WTC11 (cell line): Measurements from ENCODE around the gene SLC38A8. TPM values are rescaled to one million over a fixed set of nuclear protein-coding genes. Genes with fewer than 3 reads are reported as not detected.

Source experiments
- ATAC-seq: fragments of 200-7000 bp; cut with Tn5 transposase; 2 replicates; pipeline ENCODE4 v1.10.0; 2021; ENCODE audit warnings: mild to moderate bottlenecking, moderate library complexity
- CTCF ChIA-PET: fragments of 300-600 bp; sonication (Branson Sonifier 250); formaldehyde crosslinking; loops from one replicate; lab custom pipeline; 2021; ENCODE audit warnings: antibody characterized with exemption; lab: Charles Lee
- POLR2A ChIA-PET: fragments of 350-600 bp; sonication (Branson Sonifier 250); formaldehyde crosslinking; loops from one replicate; lab custom pipeline; 2021; ENCODE audit warnings: antibody characterized with exemption; lab: Charles Lee
- DNase-seq: peaks from one replicate; pipeline ENCODE4 v3.0.0; 2021; ENCODE audit warnings: low spot score
- H3K27ac Mint-ChIP-seq: 2 replicates; pipeline ENCODE4 v1.8.0; 2021; ENCODE audit warnings: mixed read lengths
- H3K27me3 Mint-ChIP-seq: 2 replicates; pipeline ENCODE4 v1.8.0; 2021; ENCODE audit warnings: low read depth, mild to moderate bottlenecking, moderate library complexity, mixed read lengths
- H3K36me3 Mint-ChIP-seq: 2 replicates; pipeline ENCODE4 v1.8.0; 2021; ENCODE audit warnings: mixed read lengths
- H3K4me1 Mint-ChIP-seq: 2 replicates; pipeline ENCODE4 v1.8.0; 2022; ENCODE audit warnings: mixed read lengths
- H3K4me3 Mint-ChIP-seq: 2 replicates; pipeline ENCODE4 v1.8.0; 2021; ENCODE audit warnings: mild to moderate bottlenecking, moderate library complexity, mixed read lengths
- H3K9me3 Mint-ChIP-seq: 2 replicates; pipeline ENCODE4 v1.8.0; 2021; ENCODE audit warnings: mixed read lengths
- CBFB ChIP-seq: sonication (generic); formaldehyde crosslinking; IDR thresholded peaks from 2 replicates; pipeline ENCODE4 v1.8.1; 2022; ENCODE audit warnings: mild to moderate bottlenecking, low read depth, missing genetic modification reagents
- ELF4 ChIP-seq: sonication (generic); formaldehyde crosslinking; IDR thresholded peaks from 2 replicates; pipeline ENCODE4 v1.8.1; 2022; ENCODE audit warnings: low read depth, mild to moderate bottlenecking, moderate library complexity, missing genetic modification reagents
- FOXJ3 ChIP-seq: sonication (generic); formaldehyde crosslinking; IDR thresholded peaks from 2 replicates; pipeline ENCODE4 v1.9.0; 2021; ENCODE audit warnings: missing genetic modification reagents, mild to moderate bottlenecking, borderline replicate concordance
- IRF2 ChIP-seq: sonication (generic); formaldehyde crosslinking; IDR thresholded peaks from 2 replicates; pipeline ENCODE4 v1.8.0; 2022; ENCODE audit warnings: low read depth, missing genetic modification reagents, borderline replicate concordance
- JUN ChIP-seq: sonication (generic); formaldehyde crosslinking; IDR thresholded peaks from 2 replicates; pipeline ENCODE4 v1.8.0; 2023; ENCODE audit warnings: mild to moderate bottlenecking, missing genetic modification reagents
- KAT7 ChIP-seq: sonication (generic); formaldehyde crosslinking; IDR thresholded peaks from 2 replicates; pipeline ENCODE4 v1.8.1; 2023; ENCODE audit warnings: missing genetic modification reagents, mild to moderate bottlenecking, borderline replicate concordance
- MYBL2 ChIP-seq: sonication (generic); formaldehyde crosslinking; IDR thresholded peaks from 2 replicates; pipeline ENCODE4 v1.8.1; 2023; ENCODE audit warnings: mild to moderate bottlenecking, moderate library complexity, missing genetic modification reagents
- NFATC4 ChIP-seq: fragments of 250-450 bp; sonication (Bioruptor Pico); IDR thresholded peaks from 2 replicates; pipeline ENCODE4 v1.9.0; 2021; ENCODE audit warnings: mild to moderate bottlenecking
- NR3C1 ChIP-seq: sonication (generic); formaldehyde crosslinking; conservative IDR thresholded peaks from 2 replicates; pipeline ENCODE4 v1.8.1; 2023; ENCODE audit warnings: low read depth, mild to moderate bottlenecking, missing genetic modification reagents
- PRRX2 ChIP-seq: fragments of 250-450 bp; sonication (Bioruptor Pico); IDR thresholded peaks from 2 replicates; pipeline ENCODE4 v1.8.0; 2021; ENCODE audit warnings: mild to moderate bottlenecking
- RORB ChIP-seq: fragments of 250-450 bp; sonication (Bioruptor Pico); IDR thresholded peaks from 2 replicates; pipeline ENCODE4 v1.9.0; 2021; ENCODE audit warnings: mild to moderate bottlenecking
- TCF7 ChIP-seq: sonication (generic); formaldehyde crosslinking; IDR thresholded peaks from 2 replicates; pipeline ENCODE4 v1.8.0; 2022; ENCODE audit warnings: mild to moderate bottlenecking, low read depth, missing genetic modification reagents, moderate library complexity
- TEAD1 ChIP-seq: sonication (generic); formaldehyde crosslinking; IDR thresholded peaks from 2 replicates; pipeline ENCODE4 v1.8.0; 2022; ENCODE audit warnings: mild to moderate bottlenecking, missing genetic modification reagents
- TEAD4 ChIP-seq: sonication (generic); formaldehyde crosslinking; IDR thresholded peaks from 2 replicates; pipeline ENCODE4 v1.8.0; 2022; ENCODE audit warnings: mild to moderate bottlenecking, missing genetic modification reagents
- ZBTB21 ChIP-seq: sonication (generic); formaldehyde crosslinking; IDR thresholded peaks from 2 replicates; pipeline ENCODE4 v1.8.1; 2023; ENCODE audit warnings: mild to moderate bottlenecking, missing genetic modification reagents, borderline replicate concordance
- ZNF232 ChIP-seq: sonication (generic); formaldehyde crosslinking; IDR thresholded peaks from 2 replicates; pipeline ENCODE4 v1.8.0; 2022; ENCODE audit warnings: mild to moderate bottlenecking, missing genetic modification reagents
- ZNF317 ChIP-seq: sonication (generic); formaldehyde crosslinking; IDR thresholded peaks from 2 replicates; pipeline ENCODE4 v1.8.1; 2023; ENCODE audit warnings: low read depth, mild to moderate bottlenecking, moderate library complexity, missing genetic modification reagents, borderline replicate concordance
- ZNF396 ChIP-seq: fragments of 250-450 bp; sonication (Bioruptor Pico); IDR thresholded peaks from 2 replicates; pipeline ENCODE4 v1.8.0; 2021; ENCODE audit warnings: mild to moderate bottlenecking, moderate library complexity, borderline replicate concordance
- ZNF416 ChIP-seq: fragments of 250-450 bp; sonication (Bioruptor Pico); IDR thresholded peaks from 2 replicates; pipeline ENCODE4 v1.9.0; 2021; ENCODE audit warnings: mild to moderate bottlenecking, inconsistent platforms
- ZNF423 ChIP-seq: fragments of 250-450 bp; sonication (Bioruptor Pico); IDR thresholded peaks from 2 replicates; pipeline ENCODE4 v2.1.2; 2022; ENCODE audit warnings: mild to moderate bottlenecking, moderate library complexity
- total RNA-seq: library from RNA; stranded (reverse); gene quantifications from 3 replicates; pipeline ENCODE4 v1.2.3, GENCODE V29; 2021
- TF ChIP-seq, protein P1 (sequence below): sonication (generic); formaldehyde crosslinking; IDR thresholded peaks from 2 replicates; pipeline ENCODE4 v1.8.1; 2023; ENCODE audit warnings: mild to moderate bottlenecking, missing genetic modification reagents, borderline replicate concordance
- TF ChIP-seq, protein P2 (sequence below): sonication (generic); formaldehyde crosslinking; conservative IDR thresholded peaks from 2 replicates; pipeline ENCODE4 v1.8.1; 2023; ENCODE audit warnings: mild to moderate bottlenecking, low read depth, missing genetic modification reagents, moderate library complexity
- TF ChIP-seq, protein P3 (sequence below): sonication (generic); formaldehyde crosslinking; IDR thresholded peaks from 2 replicates; pipeline ENCODE4 v1.8.1; 2022; ENCODE audit warnings: mild to moderate bottlenecking, missing genetic modification reagents, moderate library complexity, borderline replicate concordance
- TF ChIP-seq, protein P4 (sequence below): fragments of 250-450 bp; sonication (Bioruptor Pico); conservative IDR thresholded peaks from 2 replicates; pipeline ENCODE4 v1.9.0; 2021; ENCODE audit warnings: mild to moderate bottlenecking
- TF ChIP-seq, protein P5 (sequence below): sonication (generic); formaldehyde crosslinking; IDR thresholded peaks from 2 replicates; pipeline ENCODE4 v1.8.0; 2023; ENCODE audit warnings: missing genetic modification reagents
- TF ChIP-seq, protein P6 (sequence below): fragments of 250-450 bp; sonication (Bioruptor Pico); IDR thresholded peaks from 2 replicates; pipeline ENCODE4 v1.9.0; 2021; ENCODE audit warnings: moderate library complexity, mild to moderate bottlenecking, inconsistent platforms, borderline replicate concordance

The SLC38A8 gene
- total RNA-seq, 1 experiment from 2014 or later, result not detected

DNA sequence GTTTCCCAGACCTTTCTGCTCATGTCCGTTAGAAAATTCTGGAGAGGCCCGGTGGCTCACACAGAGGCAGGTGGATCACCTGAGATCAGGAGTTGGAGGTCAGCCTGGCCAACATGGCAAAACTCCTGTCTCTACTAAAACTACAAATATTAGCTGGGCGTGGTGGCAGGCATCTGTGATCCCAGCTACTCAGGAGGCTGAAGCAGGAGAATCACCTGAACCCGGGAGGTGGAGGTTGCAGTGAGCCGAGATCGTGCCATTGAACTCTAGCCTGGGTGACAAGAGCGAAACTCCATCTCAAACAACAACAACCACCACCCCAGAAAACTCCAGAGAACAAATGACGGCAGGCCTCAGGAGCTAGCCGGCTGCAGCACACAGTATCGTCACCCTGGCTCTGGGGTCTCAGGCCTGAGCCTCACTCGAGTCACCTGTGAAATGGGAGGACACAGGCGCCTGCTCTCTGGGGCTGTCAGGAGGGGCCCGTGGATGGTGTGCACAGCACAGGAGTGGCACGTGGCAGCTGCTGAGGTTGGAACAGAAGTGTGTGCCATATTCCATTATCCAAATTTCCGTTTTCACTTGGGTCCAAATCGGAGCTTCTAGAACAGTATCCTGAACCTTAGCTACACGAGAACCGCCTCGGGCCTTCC, 3.3 kb upstream of the SLC38A8 start:
- no peak for DNase-seq

DNA sequence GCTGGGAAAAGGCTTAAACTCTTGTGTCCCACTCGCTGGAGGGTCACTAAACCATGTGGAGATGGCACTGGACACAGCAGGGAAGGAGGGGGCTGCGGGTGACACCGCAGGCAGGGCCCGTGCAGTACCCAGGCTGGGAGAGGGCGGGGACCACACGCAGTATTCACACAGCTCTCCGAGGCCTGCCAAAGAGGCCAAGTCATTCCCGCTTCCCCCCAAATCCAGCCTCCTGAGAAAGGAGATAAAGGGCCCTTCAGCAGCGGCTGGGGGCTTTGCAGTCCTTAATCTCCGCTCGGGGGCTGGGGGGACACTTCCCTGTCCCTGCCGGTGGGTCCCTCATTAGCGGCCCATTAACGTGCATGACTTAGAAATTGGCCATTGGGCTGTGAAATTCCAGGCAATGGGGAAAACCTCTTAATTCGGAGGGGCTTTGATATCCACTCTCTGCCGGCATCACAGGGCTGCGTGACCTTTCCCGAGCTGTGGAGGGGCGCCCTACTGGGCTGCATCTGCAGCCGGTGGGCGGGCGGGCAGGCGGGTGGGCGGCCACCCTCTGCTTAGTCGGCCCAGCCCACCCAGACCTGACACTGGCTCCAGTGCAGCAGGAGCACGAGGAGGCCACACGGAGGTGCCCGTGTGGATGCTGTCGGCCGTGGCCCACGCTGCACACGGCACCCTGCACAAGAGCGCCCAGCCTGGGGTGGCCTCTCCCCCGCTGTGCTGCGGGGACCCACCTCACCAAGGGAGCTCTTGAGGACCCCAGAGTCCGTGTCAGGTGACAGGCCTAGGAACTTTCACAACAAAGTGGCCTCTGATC, 2.6 kb upstream of the SLC38A8 start:
- Mint-ChIP-seq H3K9me3 (no peaks in the 10 kb centered on the region), H3K27me3 (no peaks in the 10 kb centered on the region), H3K27ac (no peak overlapping the region), H3K4me3 (no peak overlapping the region), H3K36me3 (no peaks in the 10 kb centered on the region), H3K4me1 (peaks cover 17% of the 10 kb centered on the region)
- ChIA-PET CTCF (interaction anchor here (0.9 to 10.2 kb wide), 7 partner anchors 16 to 91 kb away, joined by 3 to 131 read pairs (median 27); partner anchors contain the start of gene OSGIN1), POLR2A (no interaction called here)
- ATAC-seq (no peak), DNase-seq (no peak)
- TF ChIP-seq ELF4 (CRISPR knock-in tag) (no peak), ZBTB21 (CRISPR knock-in tag) (no peak), MYBL2 (CRISPR knock-in tag) (no peak), IRF2 (CRISPR knock-in tag) (no peak), FOXJ3 (CRISPR knock-in tag) (no peak), ZNF396 (no peak), KAT7 (no peak), PRRX2 (CRISPR knock-in tag) (no peak), JUN (CRISPR knock-in tag) (no peak)
- TF ChIP-seq, protein P1, sequence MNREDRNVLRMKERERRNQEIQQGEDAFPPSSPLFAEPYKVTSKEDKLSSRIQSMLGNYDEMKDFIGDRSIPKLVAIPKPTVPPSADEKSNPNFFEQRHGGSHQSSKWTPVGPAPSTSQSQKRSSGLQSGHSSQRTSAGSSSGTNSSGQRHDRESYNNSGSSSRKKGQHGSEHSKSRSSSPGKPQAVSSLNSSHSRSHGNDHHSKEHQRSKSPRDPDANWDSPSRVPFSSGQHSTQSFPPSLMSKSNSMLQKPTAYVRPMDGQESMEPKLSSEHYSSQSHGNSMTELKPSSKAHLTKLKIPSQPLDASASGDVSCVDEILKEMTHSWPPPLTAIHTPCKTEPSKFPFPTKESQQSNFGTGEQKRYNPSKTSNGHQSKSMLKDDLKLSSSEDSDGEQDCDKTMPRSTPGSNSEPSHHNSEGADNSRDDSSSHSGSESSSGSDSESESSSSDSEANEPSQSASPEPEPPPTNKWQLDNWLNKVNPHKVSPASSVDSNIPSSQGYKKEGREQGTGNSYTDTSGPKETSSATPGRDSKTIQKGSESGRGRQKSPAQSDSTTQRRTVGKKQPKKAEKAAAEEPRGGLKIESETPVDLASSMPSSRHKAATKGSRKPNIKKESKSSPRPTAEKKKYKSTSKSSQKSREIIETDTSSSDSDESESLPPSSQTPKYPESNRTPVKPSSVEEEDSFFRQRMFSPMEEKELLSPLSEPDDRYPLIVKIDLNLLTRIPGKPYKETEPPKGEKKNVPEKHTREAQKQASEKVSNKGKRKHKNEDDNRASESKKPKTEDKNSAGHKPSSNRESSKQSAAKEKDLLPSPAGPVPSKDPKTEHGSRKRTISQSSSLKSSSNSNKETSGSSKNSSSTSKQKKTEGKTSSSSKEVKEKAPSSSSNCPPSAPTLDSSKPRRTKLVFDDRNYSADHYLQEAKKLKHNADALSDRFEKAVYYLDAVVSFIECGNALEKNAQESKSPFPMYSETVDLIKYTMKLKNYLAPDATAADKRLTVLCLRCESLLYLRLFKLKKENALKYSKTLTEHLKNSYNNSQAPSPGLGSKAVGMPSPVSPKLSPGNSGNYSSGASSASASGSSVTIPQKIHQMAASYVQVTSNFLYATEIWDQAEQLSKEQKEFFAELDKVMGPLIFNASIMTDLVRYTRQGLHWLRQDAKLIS, result no peak
- TF ChIP-seq, protein P2, sequence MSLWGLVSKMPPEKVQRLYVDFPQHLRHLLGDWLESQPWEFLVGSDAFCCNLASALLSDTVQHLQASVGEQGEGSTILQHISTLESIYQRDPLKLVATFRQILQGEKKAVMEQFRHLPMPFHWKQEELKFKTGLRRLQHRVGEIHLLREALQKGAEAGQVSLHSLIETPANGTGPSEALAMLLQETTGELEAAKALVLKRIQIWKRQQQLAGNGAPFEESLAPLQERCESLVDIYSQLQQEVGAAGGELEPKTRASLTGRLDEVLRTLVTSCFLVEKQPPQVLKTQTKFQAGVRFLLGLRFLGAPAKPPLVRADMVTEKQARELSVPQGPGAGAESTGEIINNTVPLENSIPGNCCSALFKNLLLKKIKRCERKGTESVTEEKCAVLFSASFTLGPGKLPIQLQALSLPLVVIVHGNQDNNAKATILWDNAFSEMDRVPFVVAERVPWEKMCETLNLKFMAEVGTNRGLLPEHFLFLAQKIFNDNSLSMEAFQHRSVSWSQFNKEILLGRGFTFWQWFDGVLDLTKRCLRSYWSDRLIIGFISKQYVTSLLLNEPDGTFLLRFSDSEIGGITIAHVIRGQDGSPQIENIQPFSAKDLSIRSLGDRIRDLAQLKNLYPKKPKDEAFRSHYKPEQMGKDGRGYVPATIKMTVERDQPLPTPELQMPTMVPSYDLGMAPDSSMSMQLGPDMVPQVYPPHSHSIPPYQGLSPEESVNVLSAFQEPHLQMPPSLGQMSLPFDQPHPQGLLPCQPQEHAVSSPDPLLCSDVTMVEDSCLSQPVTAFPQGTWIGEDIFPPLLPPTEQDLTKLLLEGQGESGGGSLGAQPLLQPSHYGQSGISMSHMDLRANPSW (CRISPR knock-in tag), result no peak

More for the DNA sequence above, 3.3 kb upstream of the SLC38A8 start:
- H3K36me3 Mint-ChIP-seq, result no peaks in the 10 kb centered on the region
- H3K27me3 Mint-ChIP-seq, result no peaks in the 10 kb centered on the region
- no peaks in the 10 kb centered on the region for H3K9me3 Mint-ChIP-seq
- TF ChIP-seq, protein P3, sequence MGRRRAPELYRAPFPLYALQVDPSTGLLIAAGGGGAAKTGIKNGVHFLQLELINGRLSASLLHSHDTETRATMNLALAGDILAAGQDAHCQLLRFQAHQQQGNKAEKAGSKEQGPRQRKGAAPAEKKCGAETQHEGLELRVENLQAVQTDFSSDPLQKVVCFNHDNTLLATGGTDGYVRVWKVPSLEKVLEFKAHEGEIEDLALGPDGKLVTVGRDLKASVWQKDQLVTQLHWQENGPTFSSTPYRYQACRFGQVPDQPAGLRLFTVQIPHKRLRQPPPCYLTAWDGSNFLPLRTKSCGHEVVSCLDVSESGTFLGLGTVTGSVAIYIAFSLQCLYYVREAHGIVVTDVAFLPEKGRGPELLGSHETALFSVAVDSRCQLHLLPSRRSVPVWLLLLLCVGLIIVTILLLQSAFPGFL, result no peak
- TF ChIP-seq ZNF317 (no peak), ZNF232 (no peak), ZNF416 (no peak), TEAD4 (CRISPR knock-in tag) (no peak), NR3C1 (no peak), CBFB (CRISPR knock-in tag) (no peak), FOXJ3 (CRISPR knock-in tag) (no peak), TEAD1 (CRISPR knock-in tag) (no peak), TCF7 (CRISPR knock-in tag) (no peak), ZNF423 (CRISPR knock-in tag) (no peak), RORB (CRISPR knock-in tag) (no peak), NFATC4 (CRISPR knock-in tag) (no peak)
- TF ChIP-seq, protein P4, sequence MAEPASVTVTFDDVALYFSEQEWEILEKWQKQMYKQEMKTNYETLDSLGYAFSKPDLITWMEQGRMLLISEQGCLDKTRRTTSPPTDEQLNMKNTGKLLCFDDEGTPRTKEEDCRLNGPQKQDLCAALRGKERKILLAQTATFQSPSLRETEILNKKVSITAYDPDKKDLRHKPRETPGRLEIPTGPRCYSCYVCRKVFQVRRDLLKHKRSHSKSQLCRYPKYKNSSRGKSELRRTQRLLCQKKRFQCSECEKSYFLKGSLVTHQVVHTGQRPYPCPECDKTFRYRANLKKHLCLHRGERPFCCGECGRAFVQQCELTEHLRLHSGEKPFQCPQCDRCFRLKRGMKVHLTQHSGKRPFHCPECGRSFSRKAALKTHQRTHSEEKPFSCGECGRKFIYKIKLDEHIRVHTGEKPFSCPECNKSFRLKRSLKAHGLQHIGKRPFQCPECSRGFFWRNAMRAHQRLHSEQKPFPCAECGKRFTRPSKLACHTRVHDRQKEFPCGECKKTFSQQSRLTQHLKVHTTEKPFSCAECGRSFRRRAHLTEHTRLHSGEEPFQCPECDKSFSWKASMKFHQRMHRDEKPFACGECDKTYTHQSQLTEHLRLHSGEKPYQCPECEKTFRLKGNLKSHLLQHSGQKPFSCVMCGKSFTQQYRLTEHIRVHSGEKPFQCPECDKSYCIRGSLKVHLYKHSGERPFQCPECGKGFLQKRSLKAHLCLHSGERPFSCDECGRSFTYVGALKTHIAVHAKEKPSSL (CRISPR knock-in tag), result no peak
- TF ChIP-seq, protein P5, sequence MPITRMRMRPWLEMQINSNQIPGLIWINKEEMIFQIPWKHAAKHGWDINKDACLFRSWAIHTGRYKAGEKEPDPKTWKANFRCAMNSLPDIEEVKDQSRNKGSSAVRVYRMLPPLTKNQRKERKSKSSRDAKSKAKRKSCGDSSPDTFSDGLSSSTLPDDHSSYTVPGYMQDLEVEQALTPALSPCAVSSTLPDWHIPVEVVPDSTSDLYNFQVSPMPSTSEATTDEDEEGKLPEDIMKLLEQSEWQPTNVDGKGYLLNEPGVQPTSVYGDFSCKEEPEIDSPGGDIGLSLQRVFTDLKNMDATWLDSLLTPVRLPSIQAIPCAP (CRISPR knock-in tag), result no peak
- TF ChIP-seq, protein P6, sequence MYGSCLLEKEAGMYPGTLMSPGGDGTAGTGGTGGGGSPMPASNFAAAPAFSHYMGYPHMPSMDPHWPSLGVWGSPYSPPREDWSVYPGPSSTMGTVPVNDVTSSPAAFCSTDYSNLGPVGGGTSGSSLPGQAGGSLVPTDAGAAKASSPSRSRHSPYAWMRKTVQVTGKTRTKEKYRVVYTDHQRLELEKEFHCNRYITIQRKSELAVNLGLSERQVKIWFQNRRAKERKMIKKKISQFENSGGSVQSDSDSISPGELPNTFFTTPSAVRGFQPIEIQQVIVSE (CRISPR knock-in tag), result no peak
- ChIA-PET CTCF (interaction anchor here (0.9 to 10.2 kb wide), 9 partner anchors 11 to 92 kb away, joined by 3 to 131 read pairs (median 4); partner anchors contain the start of gene OSGIN1), POLR2A (interaction anchor here (0.7 kb wide), 1 partner anchor 397 kb away, joined by 9 read pairs; no protein-coding TSS in a partner anchor)
- no peak overlapping the region for H3K27ac Mint-ChIP-seq
- H3K4me3 Mint-ChIP-seq, result no peak overlapping the region
- H3K4me1 Mint-ChIP-seq, result peaks cover 17% of the 10 kb centered on the region
- ATAC-seq, result no peak
